ENCODE results near the gene GDPD4. TPM values are rescaled to one million over a fixed set of nuclear protein-coding genes. Genes with fewer than 3 reads are reported as not detected.

GDPD4 gene
- polyA plus RNA-seq, 1 donor from 2014 or later: not detected

DNA sequence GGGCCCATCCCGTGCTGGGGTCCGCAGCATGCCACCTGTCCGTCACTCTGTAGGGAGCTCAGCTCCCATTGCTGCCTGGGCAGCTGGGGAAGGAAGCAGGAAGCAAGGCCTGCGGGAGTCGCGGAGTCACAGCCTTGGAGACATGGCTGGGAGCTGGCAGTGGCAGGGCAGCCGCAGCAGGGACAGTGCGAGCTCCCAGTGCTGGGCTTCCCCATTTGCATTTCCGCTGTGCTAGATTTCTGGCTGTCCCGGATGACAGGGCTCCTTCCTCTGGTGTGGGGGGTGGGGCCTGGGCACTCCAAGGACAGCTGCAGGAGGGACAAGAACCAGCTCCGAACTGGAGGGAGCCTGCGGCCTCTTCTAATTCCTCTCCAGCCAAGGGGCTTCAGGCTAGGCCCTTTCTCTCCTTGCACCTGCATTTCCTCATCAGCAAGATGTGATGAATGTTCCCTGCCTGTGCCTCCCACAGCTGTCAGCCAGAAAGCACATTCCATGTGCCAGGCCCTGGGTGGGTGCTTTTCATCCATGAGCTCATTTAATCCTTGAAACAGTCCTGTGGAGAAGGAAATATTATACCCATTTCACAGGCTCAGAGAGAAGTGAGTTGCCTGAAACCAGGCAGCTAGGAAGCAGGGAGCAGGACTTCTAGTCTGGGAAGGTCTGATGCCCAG is 125.5 kb downstream of the GDPD4 start:
- Mint-ChIP-seq H3K4me3 (peak overlapping the region in 1 of 4 donors; percentile 39), H3K27me3 (peaks cover 7% of the 10 kb centered on the region), H3K4me1 (peaks cover 0 to 7% (median 2%) of the 10 kb centered on the region in 3 donors), H3K27ac (no peak overlapping the region), H3K9me3 (no peaks in the 10 kb centered on the region), H3K36me3 (no peaks in the 10 kb centered on the region)

- Mint-ChIP-seq H3K27me3 (peaks cover 5% of the 10 kb centered on the region), H3K4me3 (no peak overlapping the region), H3K36me3 (no peaks in the 10 kb centered on the region), H3K4me1 (peaks cover 0 to 7% (median 2%) of the 10 kb centered on the region in 3 donors), H3K27ac (no peak overlapping the region), H3K9me3 (no peaks in the 10 kb centered on the region)
Measured at GRCh38 chr11:77175021-77175842, 126.3 kb downstream of the GDPD4 start.

- Mint-ChIP-seq H3K4me1 (peaks cover 0 to 7% (median 2%) of the 10 kb centered on the region in 3 donors), H3K27me3 (peaks cover 5% of the 10 kb centered on the region), H3K36me3 (no peaks in the 10 kb centered on the region)
Measured at GRCh38 chr11:77174559-77174958, 126.9 kb downstream of the GDPD4 start.

GRCh38 chr11:77173494-77173893 is 128.0 kb downstream of the GDPD4 start:
- Mint-ChIP-seq H3K36me3 (no peaks in the 10 kb centered on the region), H3K9me3 (no peaks in the 10 kb centered on the region), H3K27me3 (peaks cover 5% of the 10 kb centered on the region), H3K4me3 (no peak overlapping the region), H3K27ac (no peak overlapping the region), H3K4me1 (peaks cover 0 to 7% (median 2%) of the 10 kb centered on the region in 3 donors)

More at GRCh38 chr11:77174559-77174958, 126.9 kb downstream of the GDPD4 start:
- Mint-ChIP-seq H3K9me3 (no peaks in the 10 kb centered on the region), H3K4me3 (no peak overlapping the region), H3K27ac (no peak overlapping the region)

DNA sequence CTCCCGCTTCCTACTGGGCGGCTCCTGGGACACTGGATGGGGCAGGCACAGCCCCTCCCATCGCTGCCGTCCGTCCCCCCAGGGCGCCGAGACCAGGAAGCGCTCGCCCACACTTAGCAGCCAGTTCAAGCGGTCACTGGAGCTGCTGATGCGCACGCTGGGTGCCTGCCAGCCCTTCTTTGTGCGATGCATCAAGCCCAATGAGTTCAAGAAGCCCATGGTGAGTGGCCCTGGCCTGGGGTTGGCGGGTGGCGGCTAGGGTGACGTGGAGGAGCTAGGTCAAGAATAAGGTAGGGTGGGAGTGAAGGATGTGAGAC is 128.9 kb downstream of the GDPD4 start:
- H3K4me3 Mint-ChIP-seq: no peak overlapping the region
- H3K27me3 Mint-ChIP-seq: peaks cover 5% of the 10 kb centered on the region
- H3K4me1 Mint-ChIP-seq: peaks cover 0 to 7% (median 2%) of the 10 kb centered on the region in 3 donors
- no peaks in the 10 kb centered on the region for H3K36me3 Mint-ChIP-seq
- H3K27ac Mint-ChIP-seq: no peak overlapping the region
- no peaks in the 10 kb centered on the region for H3K9me3 Mint-ChIP-seq

DNA sequence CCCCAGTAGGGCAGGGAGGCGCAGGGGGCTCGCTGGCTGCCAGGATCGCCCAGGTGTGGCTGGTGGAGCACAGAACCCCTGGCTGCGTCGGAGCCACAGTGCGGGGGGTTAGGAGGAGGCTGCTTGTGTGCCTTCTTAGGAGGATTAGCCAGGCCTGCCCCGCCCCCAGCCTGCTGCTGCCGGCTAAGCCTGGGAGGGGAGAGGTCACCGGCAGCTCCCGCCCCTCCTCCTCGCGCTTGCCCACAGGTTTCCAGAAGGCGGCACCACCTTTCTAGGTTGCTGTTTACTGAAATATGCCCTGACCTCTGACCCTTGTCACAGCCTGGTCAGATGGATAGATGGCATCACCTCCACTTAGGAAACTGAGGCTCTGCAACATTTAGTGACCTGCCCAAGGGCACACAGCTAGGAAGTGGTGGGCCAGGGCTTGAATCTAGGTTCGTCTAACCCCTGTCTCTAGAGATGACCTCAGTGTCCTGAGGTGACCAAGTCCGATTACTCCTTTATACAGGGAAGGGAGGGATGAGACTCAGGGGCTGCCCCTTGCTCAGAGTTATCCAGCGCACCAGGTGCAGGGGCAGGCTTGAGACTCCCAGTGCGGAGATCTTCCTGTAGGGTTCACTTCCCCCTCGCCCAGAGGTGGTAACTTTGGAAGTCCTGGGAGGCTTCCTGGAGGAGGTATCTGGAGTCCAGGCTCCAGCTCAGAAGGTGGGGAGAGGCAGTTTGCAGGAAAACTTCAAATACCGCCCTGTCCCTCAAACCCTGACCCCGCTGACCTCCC is 129.4 kb downstream of the GDPD4 start:
- no peak overlapping the region for H3K27ac Mint-ChIP-seq
- H3K36me3 Mint-ChIP-seq: no peaks in the 10 kb centered on the region
- no peak overlapping the region for H3K4me3 Mint-ChIP-seq
- no peaks in the 10 kb centered on the region for H3K9me3 Mint-ChIP-seq
- H3K27me3 Mint-ChIP-seq: peaks cover 5% of the 10 kb centered on the region
- H3K4me1 Mint-ChIP-seq: peaks cover 0 to 7% (median 2%) of the 10 kb centered on the region in 3 donors

DNA sequence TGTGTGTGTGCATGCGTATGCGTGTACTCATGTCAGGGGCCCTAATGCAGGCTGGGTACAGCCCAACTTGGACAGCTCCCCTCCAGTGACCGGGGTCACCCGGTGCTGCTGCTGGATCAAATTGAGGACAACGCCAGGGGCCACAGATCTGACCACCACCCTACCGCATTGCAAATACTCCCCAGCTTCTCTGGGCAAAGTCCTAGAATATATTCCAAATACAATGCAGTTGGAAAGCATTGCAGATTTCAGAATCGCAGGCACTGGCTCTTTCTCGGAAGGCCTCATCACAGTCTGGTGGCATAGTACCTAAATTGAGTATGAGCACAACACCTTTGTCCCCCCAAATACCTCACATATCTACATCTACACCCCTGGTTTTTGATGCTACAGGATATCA is 130.2 kb downstream of the GDPD4 start:
- Mint-ChIP-seq H3K36me3 (no peaks in the 10 kb centered on the region), H3K4me3 (no peak overlapping the region), H3K9me3 (no peaks in the 10 kb centered on the region), H3K27me3 (peaks cover 8% of the 10 kb centered on the region), H3K27ac (no peak overlapping the region), H3K4me1 (peaks cover 0 to 6% (median 0%) of the 10 kb centered on the region in 3 donors)

DNA sequence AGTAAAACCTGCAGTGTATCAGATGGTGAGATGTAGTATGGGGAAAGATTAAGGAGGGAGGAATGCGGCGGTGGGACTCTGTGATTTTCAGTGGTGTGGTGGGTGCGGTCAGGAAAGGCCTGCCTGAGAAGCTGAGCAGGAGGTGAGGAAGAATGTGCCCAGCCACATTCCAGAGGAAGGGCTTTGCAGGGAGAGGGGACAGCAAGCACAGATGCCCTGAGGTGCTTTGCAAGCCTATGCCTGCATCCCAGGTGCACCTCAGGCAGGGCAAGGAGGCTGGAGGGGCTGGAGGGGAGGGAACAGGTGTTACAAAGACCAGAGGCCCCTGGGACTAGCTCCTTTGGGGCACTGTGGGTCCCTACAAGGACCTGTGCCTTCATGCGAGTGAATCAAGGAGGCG is 131.4 kb downstream of the GDPD4 start:
- Mint-ChIP-seq H3K9me3 (no peaks in the 10 kb centered on the region), H3K27me3 (peaks cover 3% of the 10 kb centered on the region), H3K4me1 (no peaks in the 10 kb centered on the region), H3K36me3 (no peaks in the 10 kb centered on the region), H3K4me3 (no peak overlapping the region), H3K27ac (peak overlapping the region in 1 of 3 donors; percentile 16)

DNA sequence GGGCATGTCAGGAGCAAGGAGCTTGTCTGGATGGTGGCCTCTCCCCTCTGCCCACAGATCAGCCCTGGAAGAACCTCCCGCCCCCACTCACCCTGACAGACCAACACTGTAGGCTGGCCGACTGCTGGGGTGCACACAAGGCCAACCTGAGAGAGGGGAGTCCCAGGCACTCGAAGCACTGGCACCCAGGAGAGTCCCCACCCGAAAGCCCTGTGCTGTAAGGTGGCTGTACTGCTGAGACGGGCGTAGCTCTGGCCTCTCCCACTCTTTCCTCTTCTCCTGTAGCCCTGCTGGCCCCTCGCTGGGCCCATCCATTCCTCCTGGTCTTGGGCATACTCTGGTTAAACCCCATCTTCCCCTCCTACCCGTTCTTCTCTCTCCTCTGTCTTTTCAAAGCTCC is 133.7 kb downstream of the GDPD4 start:
- H3K4me3 Mint-ChIP-seq: peak overlapping the region in 1 of 4 donors; percentile 67
- H3K9me3 Mint-ChIP-seq: no peaks in the 10 kb centered on the region
- H3K4me1 Mint-ChIP-seq: no peaks in the 10 kb centered on the region
- H3K27me3 Mint-ChIP-seq: peaks cover 3% of the 10 kb centered on the region
- no peaks in the 10 kb centered on the region for H3K36me3 Mint-ChIP-seq
- peak overlapping the region in 1 of 3 donors; percentile 88 for H3K27ac Mint-ChIP-seq

GRCh38 chr11:77167111-77167626 is 134.3 kb downstream of the GDPD4 start:
- H3K27me3 Mint-ChIP-seq: peaks cover 7% of the 10 kb centered on the region
- H3K4me1 Mint-ChIP-seq: no peaks in the 10 kb centered on the region
- no peak overlapping the region for H3K4me3 Mint-ChIP-seq
- no peaks in the 10 kb centered on the region for H3K9me3 Mint-ChIP-seq
- H3K36me3 Mint-ChIP-seq: no peaks in the 10 kb centered on the region
- no peak overlapping the region for H3K27ac Mint-ChIP-seq

Other genes starting within 250 kb of the GDPD4 start
- gene CAPN5, start 234.7 kb downstream of the GDPD4 start, polyA plus RNA-seq: 1.1 TPM
- not detected for gene OMP, start 198.8 kb downstream of the GDPD4 start, polyA plus RNA-seq
- not detected for gene MYO7A, start 173.4 kb downstream of the GDPD4 start, polyA plus RNA-seq
- gene PAK1, start 172.4 kb upstream of the GDPD4 start, polyA plus RNA-seq: 15.0 TPM

All from IgD-negative memory B cell (primary cell).